Measurements from ENCODE around the gene GNLY.

GNLY gene

DNA sequence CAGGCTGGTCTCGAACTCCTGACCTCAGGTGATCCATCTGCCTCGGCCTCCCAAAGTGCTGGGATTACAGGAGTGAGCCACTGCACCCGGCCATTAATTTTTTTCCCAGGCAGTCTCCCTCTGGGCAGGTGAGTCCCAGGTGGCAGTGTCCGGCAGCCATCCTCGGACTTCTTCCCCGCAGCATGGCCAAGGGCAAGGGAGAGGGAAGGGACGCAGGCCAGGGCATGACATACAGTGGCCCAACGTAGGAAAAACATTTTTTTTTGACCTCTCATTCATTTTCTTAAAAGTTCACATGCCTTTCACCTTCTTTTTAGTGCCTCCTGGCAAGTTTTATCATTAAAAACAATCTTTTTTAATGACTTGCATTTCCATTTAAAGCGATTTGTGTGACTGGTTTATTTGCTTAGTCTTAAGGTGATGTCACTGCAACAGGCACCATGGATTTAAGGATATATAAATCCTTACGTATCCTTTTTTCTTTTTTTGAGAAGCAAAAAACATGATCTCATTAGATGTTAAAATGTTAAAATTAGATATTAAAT is 36.6 kb downstream of the GNLY start:
- no peak for DNase-seq

- DNase-seq: no peak
Measured at GRCh38 chr2:85731606-85732005, 37.4 kb downstream of the GNLY start.

GRCh38 chr2:85732467-85733120 is 38.4 kb downstream of the GNLY start:
- no peak for DNase-seq

DNA sequence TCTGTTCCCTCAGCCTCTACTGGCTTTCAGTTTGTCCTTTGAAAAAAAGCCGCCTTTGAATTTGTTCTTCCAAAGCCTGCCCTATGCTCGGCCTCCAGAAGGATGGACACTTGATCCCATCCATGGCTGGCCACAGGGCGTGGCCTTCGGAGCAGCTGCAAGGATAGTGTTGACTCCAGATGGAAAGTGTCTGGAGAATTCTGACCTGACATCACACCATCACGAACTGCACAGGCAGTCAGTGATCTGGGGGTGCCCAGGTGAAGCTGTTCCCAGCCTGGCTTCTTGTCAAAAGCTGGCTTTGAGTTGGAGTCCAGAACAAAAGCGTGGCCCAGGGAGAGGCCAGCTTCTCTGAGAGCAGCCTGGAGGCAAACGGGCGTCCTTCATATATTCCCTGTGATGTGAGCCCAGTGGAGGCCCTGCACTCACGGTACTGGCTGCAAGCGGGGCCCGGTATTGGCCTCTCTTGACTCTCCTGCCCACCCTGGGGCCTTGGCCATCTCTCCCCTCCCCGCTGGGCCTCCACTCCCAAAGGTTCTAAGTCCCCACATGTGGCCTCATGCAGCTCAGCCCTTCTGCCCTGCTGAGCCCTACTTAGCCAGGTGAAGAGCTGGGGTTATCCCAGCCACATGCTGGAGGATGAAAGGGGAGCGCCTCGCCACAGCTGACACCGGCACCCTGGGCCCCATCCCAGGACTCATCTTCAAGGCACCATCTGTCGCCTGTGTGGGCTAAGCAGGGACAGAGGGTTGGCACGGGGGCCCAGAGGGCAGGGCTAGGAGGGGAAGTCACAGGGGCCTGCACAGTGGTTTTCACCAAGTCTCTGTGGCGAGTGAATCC is 39.2 kb downstream of the GNLY start:
- no peak for DNase-seq

DNA sequence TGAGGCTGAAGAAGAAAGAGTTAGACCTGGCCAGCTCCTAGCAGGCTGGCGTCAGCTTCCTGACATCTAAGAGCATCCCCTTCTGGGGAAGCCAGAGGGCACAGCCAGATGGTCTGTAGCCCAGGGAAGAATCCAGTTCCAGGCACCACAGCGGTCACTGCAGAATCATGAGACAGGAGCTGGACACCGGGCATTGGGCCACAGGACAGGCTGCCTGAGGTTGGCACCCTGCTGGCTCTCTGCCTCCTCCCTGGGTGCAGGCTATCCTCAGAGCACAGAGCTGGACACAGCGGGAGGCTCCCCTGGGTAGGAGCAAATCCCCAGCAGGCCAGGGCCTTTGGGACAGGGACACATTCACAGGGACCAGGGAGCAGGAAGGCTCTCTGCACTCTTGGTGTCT is 39.9 kb downstream of the GNLY start:
- DNase-seq: no peak

GRCh38 chr2:85734942-85735608 is 40.9 kb downstream of the GNLY start:
- no peak for DNase-seq

GRCh38 chr2:85735691-85736090 is 41.5 kb downstream of the GNLY start:
- DNase-seq: no peak

DNA sequence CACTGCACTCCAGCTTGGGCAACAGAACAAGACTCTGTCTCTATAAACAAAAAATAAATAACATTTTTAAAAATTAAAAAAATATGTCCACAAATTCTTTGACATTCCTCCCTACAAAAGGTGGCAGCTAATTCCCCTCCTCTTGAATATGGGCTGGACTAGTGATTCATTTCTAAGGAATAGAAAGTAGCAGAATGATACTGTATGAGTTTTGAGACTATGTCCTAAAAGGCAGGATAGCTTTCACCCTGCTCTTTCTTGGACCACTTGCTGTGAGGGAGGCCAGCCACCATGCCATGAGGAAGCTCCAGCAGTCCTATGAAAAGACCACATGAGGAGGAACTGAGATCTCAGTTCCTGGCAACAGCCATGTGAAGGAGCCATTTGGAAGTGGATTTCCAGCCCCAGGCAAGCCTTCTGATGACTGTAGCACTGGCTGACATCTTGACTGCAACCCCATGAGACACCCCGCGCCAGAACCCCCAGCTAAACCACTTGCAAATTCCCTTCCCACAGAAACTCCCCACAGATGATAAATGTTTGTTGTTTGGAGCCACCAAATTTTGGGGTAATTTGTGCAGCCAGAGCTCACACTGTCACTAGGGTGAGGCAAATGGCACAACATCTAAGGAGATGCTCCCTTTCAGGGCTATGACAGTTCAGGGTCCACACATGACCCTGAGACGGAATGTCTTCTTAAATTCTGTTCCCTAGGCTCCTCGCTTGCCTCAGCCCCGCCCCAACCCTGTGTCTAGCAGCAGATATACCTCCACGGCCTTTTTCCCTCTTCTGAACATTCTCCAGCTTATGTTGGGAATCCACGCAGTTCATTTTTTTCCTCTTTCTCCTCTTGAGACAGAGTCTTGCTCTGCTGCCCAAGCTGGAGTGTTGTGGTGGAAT is 42.5 kb downstream of the GNLY start:
- no peak for DNase-seq

GRCh38 chr2:85737481-85737880 is 43.3 kb downstream of the GNLY start:
- no peak for DNase-seq

- DNase-seq: no peak
Measured at GRCh38 chr2:85737961-85738360, 43.8 kb downstream of the GNLY start.

GRCh38 chr2:85740193-85740592 is 46.0 kb downstream of the GNLY start:
- no peak for DNase-seq

DNA sequence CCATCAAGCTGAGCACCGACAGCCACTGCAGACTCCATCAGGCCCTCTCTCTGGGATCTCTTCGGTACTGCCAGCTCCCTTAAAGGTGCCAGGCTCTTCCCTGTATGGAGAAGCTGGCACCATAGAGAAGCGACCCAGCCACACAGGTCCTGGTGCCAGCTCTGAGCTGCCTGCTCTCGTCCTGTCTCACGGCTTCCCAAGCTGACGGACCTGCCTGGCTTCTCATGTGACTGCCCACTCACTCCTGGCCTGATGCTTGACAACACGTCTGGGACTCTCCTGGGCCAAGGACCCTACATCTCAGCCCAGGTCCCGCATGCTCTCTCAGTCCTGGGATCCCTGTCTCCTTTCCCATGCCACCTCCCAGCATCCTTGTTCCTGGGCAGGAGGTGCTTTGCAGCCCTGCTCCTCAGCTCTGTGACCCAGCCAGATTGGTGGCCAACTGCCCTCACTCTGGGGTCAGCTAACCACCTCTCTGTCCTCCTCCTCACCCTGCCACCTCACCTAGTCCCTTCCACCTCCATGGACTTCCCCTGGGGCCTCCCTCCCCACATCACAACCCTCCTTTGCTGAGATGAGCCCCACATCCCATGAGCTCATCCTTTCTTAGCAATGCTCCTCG is 47.2 kb downstream of the GNLY start:
- DNase-seq: no peak

- DNase-seq: no peak
Measured at GRCh38 chr2:85741833-85742455, 47.8 kb downstream of the GNLY start.

- DNase-seq: no peak
Measured at GRCh38 chr2:85743304-85743978, 49.3 kb downstream of the GNLY start.

GRCh38 chr2:85744055-85744454 is 49.9 kb downstream of the GNLY start:
- DNase-seq: no peak

- no peak for DNase-seq
Measured at GRCh38 chr2:85744741-85745601, 50.8 kb downstream of the GNLY start.

- DNase-seq: no peak
Measured at GRCh38 chr2:85745619-85746018, 51.5 kb downstream of the GNLY start.

DNA sequence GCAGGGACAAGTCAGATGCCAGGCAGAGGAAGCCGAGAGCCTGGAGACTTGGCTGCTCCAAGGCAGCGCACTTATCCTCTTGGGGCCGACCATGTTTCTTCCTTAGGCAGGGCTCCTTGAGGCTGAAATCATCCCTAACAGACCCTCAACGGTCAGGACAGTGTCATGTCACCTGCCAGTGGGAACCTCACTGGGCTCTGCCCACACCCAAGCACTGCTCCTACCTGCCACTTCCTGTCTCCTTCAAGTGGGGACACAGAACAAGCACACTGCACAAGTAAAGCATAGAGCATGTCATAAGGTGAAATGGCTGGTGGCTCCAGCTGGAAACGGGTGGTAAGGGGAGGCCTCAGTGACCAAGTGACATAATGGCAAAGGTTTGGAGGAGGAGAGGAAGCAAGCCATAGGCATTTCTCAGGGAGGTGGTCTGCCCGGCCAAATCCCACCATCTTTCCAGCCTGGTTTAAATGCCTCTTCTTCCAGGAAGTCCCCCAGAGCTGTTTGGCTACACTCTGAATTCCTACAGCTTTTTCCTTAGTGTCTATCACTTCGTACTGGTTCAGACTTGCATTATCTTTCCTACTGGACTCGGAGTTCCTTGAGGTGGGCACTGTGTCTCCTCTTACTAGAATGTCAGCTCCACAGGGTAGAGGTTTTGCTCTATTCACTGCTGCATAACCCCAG is 52.3 kb downstream of the GNLY start:
- no peak for DNase-seq

DNA sequence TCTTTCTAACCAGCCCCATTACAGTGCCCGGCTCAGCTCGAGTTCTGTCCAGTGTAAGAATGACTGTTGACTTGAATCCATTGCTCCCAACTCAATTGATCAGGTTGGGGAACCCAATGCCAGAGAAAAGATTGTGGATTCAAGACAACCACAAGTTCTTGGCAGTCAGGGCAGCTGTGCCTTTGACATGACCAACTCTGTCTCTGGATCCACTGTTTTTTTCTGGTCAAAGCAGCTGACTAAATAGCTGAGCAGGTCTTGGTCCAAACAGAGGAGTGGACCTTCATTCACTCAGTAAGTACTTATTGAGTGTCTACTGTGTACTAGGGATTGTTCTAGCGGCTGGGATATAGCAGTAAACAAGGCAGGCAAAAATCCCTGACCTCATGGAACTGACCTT is 53.3 kb downstream of the GNLY start:
- DNase-seq: no peak

Data from NCI-H1930 (cell line).